Measurements from ENCODE around the gene PRR36.
A peak's percentile ranks its signal among the peaks of the same experiment; 100 is the strongest.

PRR36 gene

GRCh38 chr19:7888826-7889217, 14.6 kb upstream of the PRR36 start:
- Histone ChIP-seq H3K79me2 (ENCODE audit: control insufficient read depth, insufficient read depth, low read length, poor library complexity) (no peaks in the 10 kb centered on the region), H4K91ac (ENCODE audit: low read depth, low read length) (peak overlapping the region; percentile 15), H2AFZ (ENCODE audit: insufficient read depth, low read length, poor library complexity) (no peak overlapping the region), H3K18ac (ENCODE audit: low read length) (no peak overlapping the region), H3K79me1 (ENCODE audit: low read length) (no peaks in the 10 kb centered on the region), H4K12ac (ENCODE audit: low read depth, low read length) (no peak overlapping the region), H3K4me1 (ENCODE audit: control insufficient read depth in 1 of 2, insufficient read depth in 2 of 2, low read length in 2 of 2) (peaks cover 0 to 8% of the 10 kb centered on the region in 2 experiments), H2AK5ac (ENCODE audit: low read length) (peak overlapping the region; percentile 29), H3K4ac (ENCODE audit: low read depth, low read length) (no peak overlapping the region), H3K23ac (ENCODE audit: low read length) (no peak overlapping the region), H3K4me3 (ENCODE audit: low read depth, low read length) (no peak overlapping the region), H2BK120ac (ENCODE audit: insufficient read depth, low read length, poor library complexity) (no peak overlapping the region), H3K27ac (ENCODE audit: low read depth, low read length) (no peak overlapping the region), H3K36me3 (ENCODE audit: control insufficient read depth in 1 of 2, insufficient read depth in 2 of 2, low read length in 2 of 2) (no peaks in the 10 kb centered on the region), H3K14ac (ENCODE audit: low read length) (no peak overlapping the region), H4K8ac (ENCODE audit: low read depth, low read length) (no peak overlapping the region), H2BK5ac (ENCODE audit: low read depth, low read length, poor library complexity) (no peak overlapping the region), H3K4me2 (ENCODE audit: low read length) (peak overlapping the region; percentile 78), H3K9me3 (ENCODE audit: insufficient read depth, low read depth, low read length) (no peaks in the 10 kb centered on the region), H3K9ac (ENCODE audit: low read length) (no peak overlapping the region), H3K27me3 (ENCODE audit: insufficient read depth, low read length) (no peaks in the 10 kb centered on the region), H2BK12ac (ENCODE audit: low read length) (peak overlapping the region; percentile 7)
- DNase-seq = no peak
- WGBS (ENCODE audit: extremely low coverage, insufficient coverage, insufficient read length) = no CpG with 5 or more reads among the region's 8 CpGs

- Histone ChIP-seq H4K12ac (ENCODE audit: low read depth, low read length) (no peak within 1 kb of the TSS), H3K14ac (ENCODE audit: low read length) (no peak within 1 kb of the TSS), H3K18ac (ENCODE audit: low read length) (no peak within 1 kb of the TSS), H3K9ac (ENCODE audit: low read length) (peak within 1 kb of the TSS; percentile 64), H3K27me3 (ENCODE audit: insufficient read depth, low read length) (no peaks in the 10 kb centered on the region), H4K91ac (ENCODE audit: low read depth, low read length) (peak within 1 kb of the TSS; percentile 15), H3K4ac (ENCODE audit: low read depth, low read length) (no peak within 1 kb of the TSS), H2BK12ac (ENCODE audit: low read length) (peak within 1 kb of the TSS; percentile 7), H3K4me3 (ENCODE audit: low read depth, low read length) (peak within 1 kb of the TSS; percentile 69), H2BK5ac (ENCODE audit: low read depth, low read length, poor library complexity) (no peak within 1 kb of the TSS), H3K79me2 (ENCODE audit: control insufficient read depth, insufficient read depth, low read length, poor library complexity) (no peaks in the 10 kb centered on the region), H2AFZ (ENCODE audit: insufficient read depth, low read length, poor library complexity) (no peak within 1 kb of the TSS), H2BK120ac (ENCODE audit: insufficient read depth, low read length, poor library complexity) (no peak within 1 kb of the TSS), H4K8ac (ENCODE audit: low read depth, low read length) (peak within 1 kb of the TSS; percentile 72), H3K79me1 (ENCODE audit: low read length) (no peaks in the 10 kb centered on the region), H2AK5ac (ENCODE audit: low read length) (peak within 1 kb of the TSS; percentile 59), H3K27ac (ENCODE audit: low read depth, low read length) (no peak within 1 kb of the TSS), H3K36me3 (ENCODE audit: control insufficient read depth in 1 of 2, insufficient read depth in 2 of 2, low read length in 2 of 2) (no peaks in the 10 kb centered on the region), H3K23ac (ENCODE audit: low read length) (no peak within 1 kb of the TSS), H3K4me2 (ENCODE audit: low read length) (peak within 1 kb of the TSS; percentile 78), H3K9me3 (ENCODE audit: insufficient read depth, low read depth, low read length) (no peaks in the 10 kb centered on the region), H3K4me1 (ENCODE audit: control insufficient read depth in 1 of 2, insufficient read depth in 2 of 2, low read length in 2 of 2) (peaks cover 0 to 8% of the 10 kb centered on the region in 2 experiments)
- DNase-seq = peak; percentile 73 to 84
- no CpG with 5 or more reads among the region's 53 CpGs for WGBS (ENCODE audit: extremely low coverage, insufficient coverage, insufficient read length)
Observed at GRCh38 chr19:7888145-7888825, 14.1 kb upstream of the PRR36 start, which contains the start of gene LRRC8E. Gene LRRC8E, plus strand, starts transcription at chr19:7888510. Its CDS starts 7,094 bp downstream, at chr19:7895604.

GRCh38 chr19:7887408-7888144, 13.4 kb upstream of the PRR36 start:
- Histone ChIP-seq H2AFZ (ENCODE audit: insufficient read depth, low read length, poor library complexity) (no peak overlapping the region), H3K9me3 (ENCODE audit: insufficient read depth, low read depth, low read length) (no peaks in the 10 kb centered on the region), H3K14ac (ENCODE audit: low read length) (no peak overlapping the region), H3K27ac (ENCODE audit: low read depth, low read length) (no peak overlapping the region), H3K4me2 (ENCODE audit: low read length) (peak overlapping the region; percentile 78), H3K4ac (ENCODE audit: low read depth, low read length) (no peak overlapping the region), H3K4me3 (ENCODE audit: low read depth, low read length) (no peak overlapping the region), H4K12ac (ENCODE audit: low read depth, low read length) (no peak overlapping the region), H4K8ac (ENCODE audit: low read depth, low read length) (no peak overlapping the region), H4K91ac (ENCODE audit: low read depth, low read length) (no peak overlapping the region), H3K27me3 (ENCODE audit: insufficient read depth, low read length) (no peaks in the 10 kb centered on the region), H2AK5ac (ENCODE audit: low read length) (peak overlapping the region; percentile 59), H2BK5ac (ENCODE audit: low read depth, low read length, poor library complexity) (no peak overlapping the region), H2BK120ac (ENCODE audit: insufficient read depth, low read length, poor library complexity) (no peak overlapping the region), H3K79me2 (ENCODE audit: control insufficient read depth, insufficient read depth, low read length, poor library complexity) (no peaks in the 10 kb centered on the region), H3K79me1 (ENCODE audit: low read length) (no peaks in the 10 kb centered on the region), H3K9ac (ENCODE audit: low read length) (no peak overlapping the region), H3K18ac (ENCODE audit: low read length) (no peak overlapping the region), H3K4me1 (ENCODE audit: control insufficient read depth in 1 of 2, insufficient read depth in 2 of 2, low read length in 2 of 2) (peaks cover 0 to 8% of the 10 kb centered on the region in 2 experiments), H2BK12ac (ENCODE audit: low read length) (no peak overlapping the region), H3K36me3 (ENCODE audit: control insufficient read depth in 1 of 2, insufficient read depth in 2 of 2, low read length in 2 of 2) (no peaks in the 10 kb centered on the region), H3K23ac (ENCODE audit: low read length) (no peak overlapping the region)
- no CpG with 5 or more reads among the region's 16 CpGs for WGBS (ENCODE audit: extremely low coverage, insufficient coverage, insufficient read length)
- no peak for DNase-seq

GRCh38 chr19:7885818-7886217, 11.6 kb upstream of the PRR36 start:
- WGBS (ENCODE audit: extremely low coverage, insufficient coverage, insufficient read length) = no CpG with 5 or more reads among the region's 8 CpGs
- no peaks in the 10 kb centered on the region for H3K27me3 ChIP-seq (ENCODE audit: insufficient read depth, low read length)
- no peak overlapping the region for H2AK5ac ChIP-seq (ENCODE audit: low read length)
- H3K4me2 ChIP-seq (ENCODE audit: low read length) = no peak overlapping the region
- no peaks in the 10 kb centered on the region for H3K9me3 ChIP-seq (ENCODE audit: insufficient read depth, low read depth, low read length)
- no peaks in the 10 kb centered on the region for H3K36me3 ChIP-seq (ENCODE audit: control insufficient read depth in 1 of 2, insufficient read depth in 2 of 2, low read length in 2 of 2)
- H4K8ac ChIP-seq (ENCODE audit: low read depth, low read length) = no peak overlapping the region
- no peaks in the 10 kb centered on the region for H3K79me2 ChIP-seq (ENCODE audit: control insufficient read depth, insufficient read depth, low read length, poor library complexity)
- no peak overlapping the region for H3K4ac ChIP-seq (ENCODE audit: low read depth, low read length)
- H3K79me1 ChIP-seq (ENCODE audit: low read length) = no peaks in the 10 kb centered on the region
- H4K91ac ChIP-seq (ENCODE audit: low read depth, low read length) = no peak overlapping the region
- H2BK5ac ChIP-seq (ENCODE audit: low read depth, low read length, poor library complexity) = no peak overlapping the region
- H3K23ac ChIP-seq (ENCODE audit: low read length) = no peak overlapping the region
- DNase-seq = no peak
- H3K14ac ChIP-seq (ENCODE audit: low read length) = no peak overlapping the region
- H3K9ac ChIP-seq (ENCODE audit: low read length) = no peak overlapping the region
- peaks cover 0 to 8% of the 10 kb centered on the region in 2 experiments for H3K4me1 ChIP-seq (ENCODE audit: control insufficient read depth in 1 of 2, insufficient read depth in 2 of 2, low read length in 2 of 2)
- H3K27ac ChIP-seq (ENCODE audit: low read depth, low read length) = no peak overlapping the region
- H3K18ac ChIP-seq (ENCODE audit: low read length) = no peak overlapping the region
- H2BK12ac ChIP-seq (ENCODE audit: low read length) = no peak overlapping the region
- no peak overlapping the region for H2AFZ ChIP-seq (ENCODE audit: insufficient read depth, low read length, poor library complexity)
- no peak overlapping the region for H4K12ac ChIP-seq (ENCODE audit: low read depth, low read length)
- H3K4me3 ChIP-seq (ENCODE audit: low read depth, low read length) = no peak overlapping the region
- no peak overlapping the region for H2BK120ac ChIP-seq (ENCODE audit: insufficient read depth, low read length, poor library complexity)

Measured in trophoblast cell (in vitro differentiated cells and primary cell).